Vagina (tissue), 2 donors: ENCODE data around the gene LENG8. TPM values are rescaled to one million over a fixed set of nuclear protein-coding genes. Genes with fewer than 3 reads are reported as not detected.

Experiments used
- DNase-seq, 2 donors: peaks; one replicate each; pipeline ENCODE4 v3.0.0-alpha.2; 2017; ENCODE audit errors: extremely low spot score in 2 of 2
- H3K27ac ChIP-seq: fragments of 200-600 bp; sonication (generic); one replicate; pipeline ENCODE4 v1.5.1; 2019
- H3K27me3 ChIP-seq: fragments of 200-600 bp; sonication (generic); one replicate; pipeline ENCODE4 v1.5.1; 2019
- H3K36me3 ChIP-seq, 2 donors: fragments of 200-600 bp; sonication (generic); one replicate each; pipeline ENCODE4 v1.5.1; 2017 to 2019
- H3K4me1 ChIP-seq: fragments of 200-600 bp; sonication (generic); one replicate; pipeline ENCODE4 v1.5.1; 2019
- H3K4me3 ChIP-seq, 2 donors: fragments of 200-600 bp; sonication (generic); 1 replicate in 1 of 2; 2 replicates in 1 of 2; pipeline ENCODE4 v1.5.1; 2016 to 2019
- H3K9me3 ChIP-seq: fragments of 200-600 bp; sonication (generic); one replicate; pipeline ENCODE4 v1.5.1; 2019
- CTCF ChIP-seq, 3 experiments: fragments of 450-650 bp in 2 of 3; fragments of 200-600 bp in 1 of 3; sonication (generic) in 1 of 3; IDR thresholded peaks; one replicate each; pipeline ENCODE4 v1.5.1; 2017 to 2019; ENCODE audit warnings: antibody characterized with exemption in 3 of 3, mild to moderate bottlenecking in 2 of 3, moderate library complexity in 2 of 3
- POLR2A ChIP-seq, 2 donors: fragments of 450-650 bp; IDR thresholded peaks; one replicate each; pipeline ENCODE4 v1.6.1; 2017; ENCODE audit warnings: antibody characterized with exemption in 2 of 2, mild to moderate bottlenecking in 2 of 2, moderate library complexity in 2 of 2
- POLR2AphosphoS5 ChIP-seq, 2 donors: sonication (generic); formaldehyde crosslinking; IDR thresholded peaks; one replicate each; pipeline ENCODE4 v1.9.0; 2017; ENCODE audit warnings: antibody characterized with exemption in 2 of 2, mild to moderate bottlenecking in 2 of 2, low read depth in 1 of 2; ENCODE audit not compliant: insufficient read depth in 1 of 2
- intact Hi-C: fragments of 100-400 bp; cut with DNase I; formaldehyde crosslinking; loops from one replicate; pipeline ENCODE4 v1.15.1; 2023
- total RNA-seq: library from RNA; depleted of rRNA; stranded (reverse); fragments of >200 nt; gene quantifications from one replicate; pipeline ENCODE4 v1.2.3, GENCODE V29; 2016

The LENG8 gene
- total RNA-seq, result 129 TPM

GRCh38 chr19:54448774-54449700 is at the start of gene LENG8:
Gene LENG8, plus strand, starts transcription at chr19:54449199. Its CDS starts 2,146 bp downstream, at chr19:54451345.
- intact Hi-C loops, result no loop called here

GRCh38 chr19:54400913-54401312 is 48.1 kb upstream of the LENG8 start:
- intact Hi-C loops, result no loop called here

More at GRCh38 chr19:54448774-54449700, at the start of gene LENG8:
- Histone ChIP-seq H3K27ac (peak within 1 kb of the TSS; percentile 95), H3K4me3 (peak within 1 kb of the TSS; percentile 62 to 90), H3K27me3 (no peaks in the 10 kb centered on the region), H3K36me3 (peaks cover 2 to 38% of the 10 kb centered on the region in 2 donors), H3K9me3 (no peaks in the 10 kb centered on the region), H3K4me1 (peaks cover 55% of the 10 kb centered on the region)
- no peak for TF ChIP-seq CTCF (IDR thresholded peaks at IDR 0.05)
- TF ChIP-seq POLR2A (IDR thresholded peaks at IDR 0.05), result peak in 1 of 2 donors; percentile 90
- peak; percentile 92 to 99 for TF ChIP-seq POLR2AphosphoS5 (IDR thresholded peaks at IDR 0.05; ENCODE audit: insufficient read depth in 1 of 2, low read depth in 1 of 2)
- DNase-seq, result peak in 1 of 2 donors; percentile 99

GRCh38 chr19:54403054-54403453 is 45.9 kb upstream of the LENG8 start:
- no peak overlapping the region for H3K4me3 ChIP-seq
- H3K36me3 ChIP-seq, result no peaks in the 10 kb centered on the region
- no peaks in the 10 kb centered on the region for H3K4me1 ChIP-seq
- TF ChIP-seq POLR2A (IDR thresholded peaks at IDR 0.05) (no peak), POLR2AphosphoS5 (IDR thresholded peaks at IDR 0.05; ENCODE audit: insufficient read depth in 1 of 2, low read depth in 1 of 2) (no peak), CTCF (IDR thresholded peaks at IDR 0.05) (no peak)
- H3K27ac ChIP-seq, result no peak overlapping the region
- DNase-seq, result no peak
- H3K27me3 ChIP-seq, result no peaks in the 10 kb centered on the region
- no peaks in the 10 kb centered on the region for H3K9me3 ChIP-seq
- intact Hi-C loops, result no loop called here

More at GRCh38 chr19:54400913-54401312, 48.1 kb upstream of the LENG8 start:
- H3K27ac ChIP-seq, result no peak overlapping the region
- no peaks in the 10 kb centered on the region for H3K9me3 ChIP-seq
- TF ChIP-seq POLR2A (IDR thresholded peaks at IDR 0.05), result no peak
- TF ChIP-seq CTCF (IDR thresholded peaks at IDR 0.05), result no peak
- no peak for TF ChIP-seq POLR2AphosphoS5 (IDR thresholded peaks at IDR 0.05; ENCODE audit: insufficient read depth in 1 of 2, low read depth in 1 of 2)
- no peak overlapping the region for H3K4me3 ChIP-seq
- no peaks in the 10 kb centered on the region for H3K4me1 ChIP-seq
- H3K36me3 ChIP-seq, result no peaks in the 10 kb centered on the region
- DNase-seq, result no peak
- H3K27me3 ChIP-seq, result no peaks in the 10 kb centered on the region

DNA sequence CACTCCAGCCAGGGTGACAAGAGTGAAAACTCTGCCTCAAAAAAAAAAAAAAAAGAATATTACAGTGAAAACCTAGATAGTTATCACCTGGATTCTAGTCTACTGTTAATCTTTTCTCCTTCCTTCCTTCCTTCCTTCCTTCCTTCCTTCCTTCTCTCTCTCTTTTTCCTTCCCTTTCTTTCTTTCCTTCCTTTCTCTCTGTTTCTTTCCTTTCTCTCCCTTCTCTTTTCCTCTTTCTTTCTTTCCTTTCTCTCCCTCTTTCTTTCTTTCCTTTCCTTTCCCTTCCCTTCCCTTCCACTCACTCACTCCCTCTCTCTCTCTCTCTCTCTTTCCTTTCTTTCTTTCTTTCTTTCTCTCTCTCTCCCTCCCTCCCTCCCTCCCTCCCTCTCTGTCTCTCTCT is 43.4 kb upstream of the LENG8 start:
- Histone ChIP-seq H3K27me3 (no peaks in the 10 kb centered on the region), H3K9me3 (no peaks in the 10 kb centered on the region), H3K4me3 (no peak overlapping the region), H3K36me3 (no peaks in the 10 kb centered on the region), H3K4me1 (no peaks in the 10 kb centered on the region), H3K27ac (no peak overlapping the region)
- intact Hi-C loops, result no loop called here
- DNase-seq, result no peak
- no peak for TF ChIP-seq CTCF (IDR thresholded peaks at IDR 0.05)
- no peak for TF ChIP-seq POLR2A (IDR thresholded peaks at IDR 0.05)
- no peak for TF ChIP-seq POLR2AphosphoS5 (IDR thresholded peaks at IDR 0.05; ENCODE audit: insufficient read depth in 1 of 2, low read depth in 1 of 2)

DNA sequence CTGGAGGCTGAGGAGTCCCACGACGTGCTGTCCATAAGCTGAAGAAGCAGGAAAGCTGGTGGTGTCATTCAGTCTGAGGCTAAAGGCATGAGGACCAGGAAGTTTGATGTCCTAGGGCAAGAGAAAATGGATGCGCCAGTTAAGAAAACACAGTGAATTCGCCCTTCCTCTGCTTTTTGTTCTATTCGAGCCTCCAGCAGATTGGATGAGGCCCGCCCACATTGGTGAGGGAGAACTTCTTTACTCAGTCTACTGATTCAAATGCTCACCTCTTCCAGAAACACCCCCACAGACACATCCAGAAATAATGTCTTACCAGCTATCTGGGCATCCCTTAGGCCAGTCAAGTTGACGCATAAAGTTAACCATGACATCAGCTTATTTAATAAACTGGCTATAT is 41.2 kb upstream of the LENG8 start:
- intact Hi-C loops, result no loop called here
- H3K27me3 ChIP-seq, result no peaks in the 10 kb centered on the region
- H3K27ac ChIP-seq, result no peak overlapping the region
- no peaks in the 10 kb centered on the region for H3K36me3 ChIP-seq
- no peaks in the 10 kb centered on the region for H3K9me3 ChIP-seq
- no peak for DNase-seq
- no peak overlapping the region for H3K4me3 ChIP-seq
- no peak for TF ChIP-seq POLR2AphosphoS5 (IDR thresholded peaks at IDR 0.05; ENCODE audit: insufficient read depth in 1 of 2, low read depth in 1 of 2)
- TF ChIP-seq CTCF (IDR thresholded peaks at IDR 0.05), result no peak
- no peak for TF ChIP-seq POLR2A (IDR thresholded peaks at IDR 0.05)
- no peaks in the 10 kb centered on the region for H3K4me1 ChIP-seq
